ENCODE data around the gene LRIT3. TPM values are rescaled to one million over a fixed set of nuclear protein-coding genes. Genes with fewer than 3 reads are reported as not detected.
A peak's percentile ranks its signal among the peaks of the same experiment; 100 is the strongest.

Gene LRIT3
- total and polyA plus RNA-seq, 2 of the 8 experiments (the other 6 are each of a cell fraction or from before 2014, with no cell fraction given): 0.11 TPM; not detected in 1

DNA sequence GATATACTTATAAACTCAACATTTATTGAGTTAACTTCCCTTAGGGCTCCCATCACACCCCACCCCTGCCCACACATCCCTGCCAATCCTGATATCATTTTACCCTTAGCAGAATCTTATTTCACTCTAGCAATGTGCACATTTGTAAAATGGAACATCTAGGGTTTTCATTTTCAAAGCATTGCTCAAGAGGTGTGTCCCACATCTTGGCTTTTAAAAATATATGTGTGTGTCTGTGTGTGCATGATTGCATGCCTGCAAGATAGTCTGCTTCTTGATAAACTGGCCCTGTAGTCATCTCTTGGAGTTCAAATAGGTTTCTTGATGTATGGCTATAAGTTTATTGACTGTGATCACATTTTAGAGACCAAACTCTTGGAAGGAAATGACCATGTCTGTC is 38.4 kb downstream of the LRIT3 start:
- Histone ChIP-seq H3K36me3 (ENCODE audit: control insufficient read depth in 2 of 4, insufficient read depth in 4 of 4, low read length in 3 of 4) (no peaks in the 10 kb centered on the region), H3K27ac (ENCODE audit: low read depth, low read length) (no peak overlapping the region), H3K9me3 (ENCODE audit: insufficient read depth in 2 of 2, low read depth in 1 of 2, low read length in 1 of 2) (no peaks in the 10 kb centered on the region), H2BK12ac (ENCODE audit: low read depth, low read length) (no peak overlapping the region), H2BK120ac (replicated peaks; ENCODE audit: low read depth, low read length) (no peak overlapping the region), H3K14ac (ENCODE audit: insufficient read length) (no peak overlapping the region), H3K79me1 (ENCODE audit: low read depth, low read length) (no peaks in the 10 kb centered on the region), H4K20me1 (replicated peaks in 1 of 2; ENCODE audit: control insufficient read depth in 1 of 2, insufficient read depth in 2 of 2, low read length in 2 of 2) (no peaks in the 10 kb centered on the region), H3K79me2 (ENCODE audit: control insufficient read depth in 1 of 2, insufficient read depth in 2 of 2, low read length in 2 of 2) (no peaks in the 10 kb centered on the region), H3K4me2 (ENCODE audit: insufficient read depth in 1 of 2, low read depth in 2 of 2, low read length in 2 of 2) (no peak overlapping the region), H2AK5ac (ENCODE audit: low read depth, low read length) (no peak overlapping the region), H3K4me3 (ENCODE audit: extremely low read depth in 1 of 4, insufficient read depth in 2 of 4, low read depth in 3 of 4, low read length in 4 of 4) (no peak overlapping the region), H3K4me1 (replicated peaks in 1 of 4; ENCODE audit: control insufficient read depth in 3 of 4, insufficient read depth in 4 of 4, low read length in 3 of 4) (no peaks in the 10 kb centered on the region), H2BK5ac (ENCODE audit: low read depth, low read length) (no peak overlapping the region), H3K4ac (replicated peaks; ENCODE audit: insufficient read length, low read depth, low read length) (no peak overlapping the region), H3K56ac (replicated peaks; ENCODE audit: insufficient read length, low read depth, low read length) (peak overlapping the region; percentile 16), H4K8ac (ENCODE audit: extremely low read depth, insufficient read depth, low read length) (no peak overlapping the region), H3K18ac (ENCODE audit: extremely low read depth, low read length) (no peak overlapping the region), H4K5ac (ENCODE audit: insufficient read length, low read depth, low read length) (no peak overlapping the region), H2BK15ac (ENCODE audit: low read length) (no peak overlapping the region), H2BK20ac (ENCODE audit: low read length) (no peak overlapping the region), H4K91ac (replicated peaks; ENCODE audit: insufficient read length, low read length) (no peak overlapping the region), H3K23me2 (ENCODE audit: low read depth, low read length) (no peaks in the 10 kb centered on the region), H3K9ac (replicated peaks in 1 of 4; ENCODE audit: extremely low read depth in 1 of 4, low read depth in 3 of 4, low read length in 3 of 4) (no peak overlapping the region), H2AFZ (ENCODE audit: low read length) (no peak overlapping the region), H3K23ac (ENCODE audit: insufficient read length) (no peak overlapping the region), H3K27me3 (replicated peaks in 1 of 4; ENCODE audit: control insufficient read depth in 3 of 4, extremely low read depth in 1 of 4, insufficient read depth in 3 of 4, low read length in 3 of 4) (peaks cover 0 to 2% (median 0%) of the 10 kb centered on the region in 4 experiments; a peak in 1 of 7 replicates)
- ChIA-PET POLR2A (ENCODE audit: partially characterized antibody) (no interaction called here), CTCF (ENCODE audit: partially characterized antibody) (interaction anchor here (1.0 kb wide), 1 partner anchor 44 kb away, joined by 3 read pairs; no protein-coding TSS in a partner anchor)
- no peak for DNase-seq (ENCODE audit: low read depth in 1 of 2, low spot score in 2 of 2)
- TF ChIP-seq KDM1A (IDR thresholded peaks at IDR 0.05; ENCODE audit: borderline replicate concordance, low read length) (no peak), SP4 (IDR thresholded peaks at IDR 0.05; ENCODE audit: low read length) (no peak), MAFK (IDR thresholded peaks at IDR 0.05; ENCODE audit: low read depth, low read length) (no peak), TAF7 (optimal IDR thresholded peaks at IDR 0.05; ENCODE audit: borderline replicate concordance, low read depth, low read length) (no peak), BCL11A (IDR thresholded peaks at IDR 0.05; ENCODE audit: low read depth in 2 of 2, low read length in 2 of 2) (no peak), KDM5A (IDR thresholded peaks at IDR 0.05; ENCODE audit: low read length) (no peak), HDAC2 (IDR thresholded peaks at IDR 0.05; ENCODE audit: borderline replicate concordance in 1 of 2, low read depth in 2 of 2, low read length in 2 of 2) (no peak), RFX5 (IDR thresholded peaks at IDR 0.05; ENCODE audit: borderline replicate concordance, low read depth, low read length) (no peak)
- no peak for FAIRE-seq

All from H1 (cell line).